T1000 (cell line): ENCODE measurements around the gene INPP5D.

ENCODE experiments used
- DNase-seq: peaks from one replicate; lab custom pipeline; 2025; ENCODE audit warnings: mixed read lengths; lab: John Stamatoyannopoulos, UW

The INPP5D gene

DNA sequence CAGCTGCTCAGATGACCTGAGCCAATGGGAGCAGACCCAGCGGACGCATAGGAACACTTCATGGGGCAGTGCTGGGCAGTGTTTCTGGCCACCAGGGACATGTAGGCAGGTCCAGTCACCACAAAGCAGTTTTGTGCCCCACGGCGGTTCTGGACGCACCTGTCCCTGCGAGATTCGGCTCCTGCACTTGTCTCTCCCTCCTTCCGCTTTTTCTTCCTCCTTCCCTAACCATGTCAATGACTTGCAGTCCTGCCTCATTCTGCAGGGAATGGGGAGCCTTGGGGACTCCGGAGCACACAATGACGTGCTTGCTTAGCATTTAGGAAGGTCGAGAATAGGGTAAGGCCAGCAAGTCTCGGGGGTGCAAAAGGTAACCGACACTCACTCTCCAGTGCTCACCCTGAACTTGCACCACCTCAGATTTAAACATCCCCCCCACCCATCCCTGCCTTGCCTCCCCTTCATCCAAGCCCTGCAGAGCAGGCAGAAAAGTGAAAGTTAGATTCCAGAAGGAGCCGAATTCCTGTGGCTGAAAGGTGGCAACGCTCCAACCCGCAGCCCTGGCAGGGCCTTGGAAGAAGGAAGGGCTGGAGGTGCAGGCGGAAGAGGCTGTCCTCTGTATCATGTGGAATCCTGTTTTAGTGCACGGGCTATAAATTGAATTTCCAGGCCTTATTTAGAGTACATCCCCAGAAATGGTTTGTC lies 150.9 kb downstream of the INPP5D start:
- DNase-seq: peak; percentile 64

DNA sequence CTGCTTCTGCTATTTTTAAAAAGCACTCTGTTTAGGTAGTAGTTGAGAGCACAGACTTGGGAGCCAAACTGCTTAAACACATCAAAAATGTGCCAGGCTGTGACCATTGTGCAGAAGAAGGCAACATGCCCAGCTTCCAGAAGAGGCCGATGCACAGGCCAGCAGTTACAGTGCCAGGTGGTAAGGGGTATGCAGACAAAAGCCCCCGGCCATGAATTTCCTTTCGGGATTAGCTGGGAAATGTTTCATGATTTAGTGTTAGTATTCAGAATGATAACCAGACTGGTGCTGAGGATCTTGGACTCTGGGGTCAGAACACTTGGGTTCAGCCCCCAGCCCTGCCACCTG lies 151.4 kb downstream of the INPP5D start:
- no peak for DNase-seq

- DNase-seq: no peak
Observed at GRCh38 chr2:233213011-233213410, 152.9 kb downstream of the INPP5D start.

- DNase-seq: no peak
Observed at GRCh38 chr2:233213975-233214374, 153.8 kb downstream of the INPP5D start.

DNA sequence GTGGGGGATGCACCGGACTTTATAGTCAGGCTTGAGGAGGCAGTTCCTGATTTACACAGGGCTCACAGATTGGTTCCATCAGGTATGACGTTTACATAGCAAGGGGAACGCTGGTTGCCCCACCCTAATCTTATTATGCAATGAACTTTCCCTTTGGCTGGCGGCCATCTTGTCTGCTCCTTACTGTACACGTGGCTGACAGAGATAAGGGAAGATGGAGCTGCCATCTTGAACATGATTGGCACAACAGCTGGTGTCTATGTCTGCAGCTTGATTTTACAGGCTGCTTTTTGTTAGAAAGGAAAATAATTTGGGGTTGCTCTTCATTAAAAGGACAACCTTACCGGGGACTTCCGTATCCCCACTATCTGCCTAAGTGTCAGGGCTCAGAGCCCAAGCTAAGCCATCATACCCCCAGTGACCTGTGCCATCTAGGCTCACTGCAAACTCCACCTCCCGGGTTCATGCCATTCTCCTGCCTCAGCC lies 157.8 kb downstream of the INPP5D start:
- DNase-seq: no peak

DNA sequence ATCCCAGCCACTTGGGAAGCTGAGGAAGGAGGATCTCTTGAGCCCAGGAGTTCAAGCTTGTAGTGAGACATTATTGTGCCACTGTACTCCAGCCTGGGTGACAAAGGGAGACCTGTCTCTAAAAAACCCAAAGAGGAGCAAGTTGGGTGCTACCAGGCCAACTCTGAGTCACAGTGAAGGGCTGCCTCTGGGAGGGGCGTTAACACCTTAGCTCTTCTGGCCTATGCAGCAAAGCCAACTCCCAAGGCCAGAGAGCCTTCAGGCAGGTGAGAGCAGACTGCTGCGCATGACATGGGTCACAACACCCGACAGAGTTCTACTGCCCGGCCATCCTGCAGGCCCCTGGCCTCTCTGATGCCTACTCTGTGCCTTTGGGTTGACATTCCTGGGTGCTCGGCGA lies 158.7 kb downstream of the INPP5D start:
- DNase-seq: no peak

DNA sequence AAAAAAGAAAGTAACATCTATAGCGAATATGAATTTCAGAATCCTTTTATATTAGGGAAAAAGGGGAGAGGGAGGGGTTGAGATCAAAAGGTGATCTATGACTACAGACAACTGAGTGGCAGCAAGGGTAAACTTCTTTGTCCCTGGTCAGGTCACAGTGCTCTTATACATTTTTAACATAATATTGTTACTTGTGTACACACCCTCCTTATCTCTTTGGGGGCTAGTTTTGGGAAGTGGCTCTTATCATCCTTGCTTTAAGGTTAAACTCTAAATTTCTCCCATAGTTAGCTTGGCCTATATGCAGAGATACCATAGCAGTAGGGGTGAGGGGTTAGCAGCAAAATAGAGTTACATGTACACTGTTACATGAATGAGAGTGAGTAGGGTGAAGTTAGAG lies 159.7 kb downstream of the INPP5D start:
- no peak for DNase-seq

GRCh38 chr2:233221378-233222063 lies 161.4 kb downstream of the INPP5D start:
- no peak for DNase-seq

- DNase-seq: no peak
Observed at GRCh38 chr2:233223059-233223894, 163.1 kb downstream of the INPP5D start.

GRCh38 chr2:233225230-233226068 lies 165.3 kb downstream of the INPP5D start:
- no peak for DNase-seq

DNA sequence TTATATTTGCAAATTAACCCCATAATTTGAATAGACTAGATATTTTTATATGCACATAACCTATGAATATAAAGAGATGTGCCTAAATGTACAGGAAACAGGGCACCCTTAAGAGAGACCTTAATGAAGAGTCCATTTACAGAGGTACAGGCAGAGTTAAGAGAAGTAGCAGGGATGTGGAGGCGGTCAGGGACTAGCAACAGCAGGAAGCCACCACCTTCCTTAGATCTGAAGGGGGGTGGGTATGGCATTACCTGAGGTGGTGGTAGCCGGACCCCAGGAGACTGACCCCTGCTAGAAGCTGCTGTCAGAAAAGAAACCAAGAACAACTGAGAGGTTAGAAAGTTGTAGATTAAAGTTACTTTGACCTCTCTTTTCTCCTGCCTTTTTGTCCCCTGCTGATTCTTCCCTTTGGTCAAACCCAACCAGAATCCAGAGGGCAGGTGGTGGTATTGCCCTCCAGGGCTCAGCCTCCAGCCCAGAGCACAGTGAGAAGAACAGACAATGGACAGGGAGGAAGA lies 166.4 kb downstream of the INPP5D start:
- DNase-seq: no peak

- DNase-seq: no peak
Observed at GRCh38 chr2:233227346-233227978, 167.3 kb downstream of the INPP5D start.

- no peak for DNase-seq
Observed at GRCh38 chr2:233228376-233228775, 168.2 kb downstream of the INPP5D start.

GRCh38 chr2:233233618-233234230 lies 173.6 kb downstream of the INPP5D start:
- DNase-seq: no peak

GRCh38 chr2:233234264-233234663 lies 174.1 kb downstream of the INPP5D start:
- DNase-seq: no peak

- DNase-seq: no peak
Observed at GRCh38 chr2:233234996-233235395, 174.9 kb downstream of the INPP5D start.

- no peak for DNase-seq
Observed at GRCh38 chr2:233235977-233236376, 175.8 kb downstream of the INPP5D start.

GRCh38 chr2:233236820-233237589 lies 176.9 kb downstream of the INPP5D start:
- no peak for DNase-seq

DNA sequence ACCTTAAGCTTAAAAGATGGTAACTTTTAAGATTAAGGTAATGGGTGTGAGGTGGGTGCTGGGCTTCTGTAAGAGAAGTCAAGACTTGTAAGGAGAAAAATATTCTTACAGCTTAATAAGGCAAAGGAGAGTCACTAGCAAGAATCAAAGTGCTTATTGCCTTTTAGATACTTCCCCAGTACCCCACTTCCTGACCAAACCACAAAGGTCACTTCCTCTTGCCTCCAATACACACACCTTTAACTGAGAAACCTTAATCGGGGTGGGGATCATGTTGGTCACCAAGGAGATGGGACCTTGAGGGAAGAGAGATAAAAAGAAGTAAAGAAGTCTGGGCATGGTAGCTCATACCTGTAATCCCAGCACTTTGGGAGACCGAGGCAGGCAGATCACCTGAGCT lies 180.8 kb downstream of the INPP5D start:
- no peak for DNase-seq

- no peak for DNase-seq
Observed at GRCh38 chr2:233241803-233242202, 181.7 kb downstream of the INPP5D start.
